HG03342 (cell line): ENCODE measurements around the gene SLC26A11.

Experiments
- ATAC-seq: cut with Tn5 transposase; IDR thresholded peaks from one replicate; pipeline ENCODE4 v1.9.1; 2021; ENCODE audit warnings: mild to moderate bottlenecking, moderate library complexity; ENCODE audit not compliant: unreplicated experiment

Gene SLC26A11

DNA sequence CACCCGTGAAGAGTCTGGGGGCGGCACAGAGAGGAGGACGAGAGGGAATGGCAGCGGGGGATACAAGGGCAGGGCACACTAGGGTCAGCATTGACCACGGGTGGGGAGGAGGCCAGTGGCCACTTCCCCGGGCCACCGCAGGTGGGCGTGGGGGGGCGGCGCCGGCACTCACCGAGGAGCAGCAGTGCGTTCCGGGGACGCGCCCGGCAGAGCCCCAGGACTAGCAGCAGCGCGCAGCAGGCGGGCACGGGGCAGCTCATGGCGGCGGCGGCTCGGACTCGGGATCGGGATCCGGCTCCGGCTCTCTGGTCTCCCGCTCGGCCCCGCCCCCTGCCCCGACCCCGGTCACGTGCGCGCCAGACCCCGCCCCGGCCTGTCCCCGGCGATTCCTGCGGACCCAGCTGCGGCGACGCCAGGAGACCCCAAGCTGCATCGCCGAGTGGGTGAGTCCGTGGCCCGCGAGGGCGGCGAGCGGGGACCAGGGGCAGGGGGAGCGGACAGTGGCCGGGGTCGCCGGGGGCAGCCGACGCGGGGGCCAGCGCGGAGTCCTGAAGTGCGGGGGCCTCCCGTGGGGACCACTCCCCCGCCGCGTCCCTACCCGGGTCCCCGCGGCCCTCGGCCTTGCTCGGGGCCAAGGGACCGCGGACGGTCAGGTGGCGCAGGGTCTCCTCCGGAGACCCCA is at the start of gene SLC26A11, which contains the start of gene SGSH:
TSS of gene SLC26A11 (plus strand) at position 374 of the 682 bp plus-strand sequence. CDS start 1,134 bp downstream, outside the sequence.
TSS of gene SGSH (minus strand) at position 280 of the 682 bp plus-strand sequence. CDS start at position 260, 20 bp downstream.
- ATAC-seq: peak; percentile 36

DNA sequence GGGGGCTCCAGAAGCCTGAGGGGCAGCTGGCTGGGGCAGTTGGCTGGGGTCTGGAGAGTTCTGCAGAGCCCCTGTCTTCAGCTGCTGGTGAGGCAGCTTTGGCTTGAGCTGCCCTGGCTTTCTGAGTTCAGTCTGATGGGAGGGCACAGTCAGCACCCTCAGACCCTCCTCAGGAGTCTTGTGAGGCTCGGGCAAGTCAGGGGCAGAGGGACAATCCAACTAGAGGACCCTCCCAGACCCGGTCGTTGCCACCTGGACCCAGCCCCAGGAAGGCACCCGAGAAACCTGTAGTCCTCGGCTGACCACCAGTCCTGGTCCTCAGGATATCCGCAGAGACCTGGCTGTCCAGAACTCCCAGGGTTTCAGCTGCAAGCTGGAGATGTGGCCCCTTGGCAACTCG is 48.5 kb upstream of the SLC26A11 start:
- no peak for ATAC-seq

DNA sequence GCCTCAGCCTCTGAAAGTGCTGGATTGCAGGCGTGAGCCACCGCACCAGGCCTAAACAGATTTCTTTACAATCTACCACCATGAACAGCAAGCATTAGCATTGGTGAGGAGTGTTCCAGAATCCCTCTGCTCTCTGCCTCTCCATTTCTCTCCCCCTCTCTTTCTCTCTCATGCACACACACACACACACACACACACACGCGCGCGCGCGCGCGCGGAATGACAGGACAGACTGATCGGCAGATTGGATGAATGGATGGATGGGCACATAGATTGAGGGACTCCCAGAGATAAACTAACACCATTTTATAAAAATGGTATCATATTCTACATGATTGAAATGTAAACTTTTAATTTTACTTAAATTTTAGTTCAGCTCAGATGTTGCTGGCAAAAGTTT is 47.1 kb upstream of the SLC26A11 start:
- no peak for ATAC-seq

GRCh38 chr17:80173916-80174315 is 46.3 kb upstream of the SLC26A11 start:
- ATAC-seq: no peak

GRCh38 chr17:80176757-80177156 is 43.5 kb upstream of the SLC26A11 start:
- no peak for ATAC-seq

DNA sequence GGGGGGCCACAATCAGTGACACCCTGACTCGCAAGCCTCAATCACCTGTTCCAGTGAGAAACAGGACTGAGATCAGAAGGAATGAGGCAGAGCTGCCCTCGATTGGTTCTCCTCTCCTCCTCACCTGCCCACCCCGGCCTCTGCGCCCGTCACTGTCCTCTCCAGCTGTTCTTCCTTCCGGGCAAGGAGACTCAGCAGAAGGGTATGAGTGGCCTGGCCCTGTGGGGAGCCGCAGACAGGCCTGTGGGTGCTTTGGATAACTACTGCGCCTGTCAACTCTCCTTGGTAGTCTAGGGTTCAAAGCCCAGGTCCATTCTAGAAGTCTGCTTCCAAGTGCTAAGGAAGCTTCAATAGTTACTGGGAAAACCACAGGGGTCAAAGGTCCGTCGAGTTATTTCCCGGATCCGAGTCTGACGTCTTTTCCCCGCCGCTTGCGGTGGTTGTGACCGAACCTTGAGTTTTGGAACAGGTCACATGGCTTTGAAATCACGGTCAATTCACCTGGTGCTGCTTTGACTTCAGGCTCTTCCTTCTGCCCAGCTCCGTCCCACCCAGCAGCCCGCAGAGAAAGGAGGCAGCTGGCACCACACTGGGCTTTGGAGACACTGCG is 42.1 kb upstream of the SLC26A11 start:
- no peak for ATAC-seq

DNA sequence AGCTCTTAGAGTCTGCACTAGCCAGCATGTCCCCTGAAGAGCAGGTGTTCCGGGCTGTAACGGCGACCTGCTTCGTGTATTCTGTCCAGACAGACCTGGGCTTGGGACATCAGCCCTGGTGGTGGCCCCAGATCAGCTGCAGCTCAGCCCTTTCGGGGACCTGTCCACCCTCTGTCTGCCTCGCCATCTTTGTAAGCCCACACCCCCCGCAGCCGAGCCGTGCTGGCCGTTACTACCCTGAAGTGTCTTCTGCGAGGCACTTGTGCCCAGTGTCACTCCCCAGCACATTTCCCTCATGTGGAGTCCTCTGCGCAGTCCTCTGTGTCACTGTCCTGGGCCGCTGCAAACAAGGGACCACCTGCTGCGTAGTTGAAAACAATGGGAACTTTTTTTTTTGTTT is 40.0 kb upstream of the SLC26A11 start:
- ATAC-seq: no peak

- no peak for ATAC-seq
These were observed 38.8 kb upstream of the SLC26A11 start for GRCh38 chr17:80181431-80181830.

- no peak for ATAC-seq
These were observed 37.9 kb upstream of the SLC26A11 start for GRCh38 chr17:80182118-80182844.

DNA sequence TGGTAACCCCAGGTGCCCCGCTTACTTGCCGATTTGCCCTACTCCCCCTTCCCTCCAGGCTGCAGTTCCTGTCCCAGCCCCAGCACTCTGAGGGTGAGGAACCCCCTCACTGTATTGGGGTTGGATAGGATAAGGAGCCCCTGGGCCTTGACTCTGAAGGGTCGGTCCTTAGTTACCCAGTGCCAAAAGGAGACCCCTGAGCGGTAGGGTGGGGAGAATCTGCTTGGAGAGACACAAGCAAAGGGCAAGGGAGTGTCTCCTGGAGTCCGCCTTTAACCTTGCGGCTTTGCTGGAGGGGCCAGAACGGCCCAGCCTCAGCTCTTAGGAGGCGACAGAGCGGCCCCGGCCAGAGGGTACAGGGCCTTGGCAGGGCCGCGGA is 37.4 kb upstream of the SLC26A11 start:
- no peak for ATAC-seq

- ATAC-seq: no peak
These were observed 36.4 kb upstream of the SLC26A11 start for GRCh38 chr17:80183581-80184422.

DNA sequence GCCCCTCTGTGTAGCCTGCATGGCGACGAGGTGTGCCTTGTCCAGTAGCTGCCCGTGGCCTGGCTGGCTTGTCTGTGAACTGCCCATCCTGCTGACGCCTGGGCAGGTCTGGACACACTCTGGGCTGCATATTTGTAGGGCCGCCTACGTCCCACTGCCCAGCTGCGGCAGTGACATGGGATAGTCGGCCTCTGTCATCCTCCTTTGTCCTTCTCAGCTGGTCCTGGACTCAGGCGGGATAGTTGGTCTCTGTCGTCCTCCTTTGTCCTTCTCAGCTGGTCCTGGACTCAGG is 35.9 kb upstream of the SLC26A11 start:
- no peak for ATAC-seq

DNA sequence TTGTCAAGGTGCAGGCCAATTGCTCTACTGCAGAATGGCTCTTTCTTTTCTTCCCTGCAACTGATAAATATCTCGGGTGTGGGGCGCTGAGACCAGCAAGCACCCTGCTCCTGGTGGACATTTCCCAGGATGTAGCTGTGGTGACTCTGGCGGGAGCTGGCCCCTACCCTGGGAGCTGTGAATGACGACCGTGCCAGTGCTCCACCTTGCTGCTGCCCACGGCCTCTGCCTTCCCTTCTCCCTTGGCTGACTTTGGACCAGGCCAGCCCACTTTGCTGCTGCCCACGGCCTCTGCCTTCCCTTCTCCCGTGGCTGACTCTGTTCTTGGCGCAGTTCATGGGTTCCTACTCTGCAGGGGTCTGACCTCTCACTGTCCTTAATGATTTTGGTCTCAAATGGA is 34.3 kb upstream of the SLC26A11 start:
- ATAC-seq: no peak

DNA sequence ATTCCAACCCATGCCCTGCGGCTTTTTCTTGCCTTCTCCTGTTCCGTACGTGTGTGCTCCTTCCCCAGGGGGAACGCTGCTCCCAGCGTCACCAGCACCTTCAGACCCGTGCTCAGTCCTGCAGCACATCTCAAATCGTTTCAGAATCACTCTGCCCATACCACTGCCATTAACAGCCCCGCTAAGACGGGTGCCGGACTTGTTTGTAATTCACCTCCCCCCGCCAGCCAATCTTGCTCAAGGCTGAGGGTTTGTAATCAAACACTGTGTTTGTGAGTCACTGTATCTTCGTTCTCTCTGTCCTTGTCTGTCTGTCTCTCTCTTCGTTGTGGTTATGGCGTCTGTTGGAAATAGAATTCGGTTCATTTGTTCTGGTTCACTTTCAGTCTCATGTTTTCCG is 33.1 kb upstream of the SLC26A11 start:
- no peak for ATAC-seq

- ATAC-seq: no peak
These were observed 32.7 kb upstream of the SLC26A11 start for GRCh38 chr17:80187515-80187941.

GRCh38 chr17:80189611-80190010 is 30.6 kb upstream of the SLC26A11 start:
- no peak for ATAC-seq

- ATAC-seq: no peak
These were observed 29.5 kb upstream of the SLC26A11 start for GRCh38 chr17:80190716-80191115.

DNA sequence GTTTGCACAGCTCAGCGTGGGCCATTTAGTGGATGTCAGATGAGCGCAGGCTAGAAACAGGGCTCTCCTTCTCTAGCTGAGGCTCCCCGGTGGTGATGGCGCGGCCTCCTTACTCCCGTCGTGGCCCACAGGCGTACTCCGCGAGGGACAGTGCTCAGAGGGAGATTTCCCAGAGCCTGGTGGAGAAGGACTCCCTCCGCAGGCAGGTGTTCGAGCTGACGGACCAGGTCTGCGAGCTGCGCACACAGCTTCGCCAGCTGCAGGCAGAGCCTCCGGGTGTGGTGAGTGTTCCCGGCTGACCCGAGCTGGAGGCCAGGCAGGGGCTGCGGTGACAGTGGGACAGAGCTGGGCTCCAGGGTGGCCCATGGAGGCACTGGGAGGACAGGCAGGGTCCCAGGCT is 29.0 kb upstream of the SLC26A11 start:
- ATAC-seq: no peak

- no peak for ATAC-seq
These were observed 28.2 kb upstream of the SLC26A11 start for GRCh38 chr17:80191865-80192661.

- ATAC-seq: no peak
These were observed 25.1 kb upstream of the SLC26A11 start for GRCh38 chr17:80195141-80195540.
